ENCODE data around the gene ANO1.

GRCh38 chr11:70104961-70105360 lies 26.8 kb downstream of the ANO1 start:
- TF ChIP-seq CTCF (IDR thresholded peaks at IDR 0.05; ENCODE audit: low read length) (no peak), EZH2 (optimal IDR thresholded peaks at IDR 0.05; ENCODE audit: low read depth, low read length) (no peak), EZH2phosphoT487 (IDR thresholded peaks at IDR 0.05; ENCODE audit: low read length) (no peak)
